GM10248 (cell line): ENCODE results near the gene CIDEC.
"Not testable (repeated sequence)": the region's sequence is repeated elsewhere in the genome, so short reads cannot be mapped to it uniquely, and the experiment has no call there.

Experiments used
- CTCF ChIA-PET: fragments of 300-600 bp; sonication (Branson Sonifier 250); formaldehyde crosslinking; extraction: SDS; loops from one replicate; lab custom pipeline; 2021; ENCODE audit warnings: antibody characterized with exemption; lab: Yijun Ruan, JAX
- POLR2A ChIA-PET: fragments of 350-650 bp; sonication (Branson Sonifier 250); formaldehyde crosslinking; extraction: SDS; loops from one replicate; lab custom pipeline; 2020; ENCODE audit warnings: antibody characterized with exemption; lab: Yijun Ruan, JAX
- DNase-seq: peaks from one replicate; pipeline ENCODE4 v3.0.0; 2012; ENCODE audit errors: extremely low spot score
- CTCF ChIP-seq: IDR thresholded peaks from 2 replicates; pipeline ENCODE4 v1.5.1; 2012; ENCODE audit warnings: mild to moderate bottlenecking, low read depth; ENCODE audit errors: extremely low read depth, missing control alignments, control extremely low read depth

The CIDEC gene

GRCh38 chr3:9897408-9898372 lies 17.6 kb upstream of the CIDEC start:
- no peak for TF ChIP-seq CTCF
- POLR2A ChIA-PET: no interaction called here
- no peak for DNase-seq
- CTCF ChIA-PET: interaction anchor here (1.0 to 1.5 kb wide), 3 partner anchors 13 to 35 kb away, joined by 3 to 4 read pairs (median 3); no protein-coding TSS in a partner anchor

- CTCF ChIA-PET: interaction anchor here (1.1 to 1.5 kb wide), 2 partner anchors 34 to 36 kb away, joined by 3 to 4 read pairs; no protein-coding TSS in a partner anchor
- DNase-seq, POLR2A ChIA-PET: not testable (repeated sequence)
Measured at GRCh38 chr3:9896755-9897407, 16.8 kb upstream of the CIDEC start.

GRCh38 chr3:9895715-9896114 lies 15.7 kb upstream of the CIDEC start:
- CTCF ChIA-PET: interaction anchor here (1.1 to 2.5 kb wide), 2 partner anchors 15 to 37 kb away, joined by 3 to 9 read pairs; partner anchors contain the start of gene CRELD1
- POLR2A ChIA-PET, DNase-seq: not testable (repeated sequence)

GRCh38 chr3:9893739-9894138 lies 13.7 kb upstream of the CIDEC start:
- CTCF ChIA-PET: interaction anchor here (1.3 to 2.5 kb wide), 4 partner anchors 8 to 39 kb away, joined by 3 to 9 read pairs (median 8); partner anchors contain the start of genes CRELD1 and IL17RE
- DNase-seq: no peak
- POLR2A ChIA-PET: interaction anchor here (0.6 to 0.7 kb wide), 3 partner anchors 11 to 32 kb away, joined by 3 to 5 read pairs (median 3); no protein-coding TSS in a partner anchor
- TF ChIP-seq CTCF: no peak

GRCh38 chr3:9891072-9891622 lies 11.1 kb upstream of the CIDEC start:
- ChIA-PET CTCF (interaction anchor here (0.8 to 2.7 kb wide), 8 partner anchors 9 to 43 kb away, joined by 3 to 12 read pairs (median 4); partner anchors contain the start of genes CIDEC and CRELD1), POLR2A (no interaction called here)
- TF ChIP-seq CTCF: no peak
- no peak for DNase-seq

GRCh38 chr3:9890249-9891071 lies 10.4 kb upstream of the CIDEC start, which contains the start of gene JAGN1:
Gene JAGN1 (plus strand): TSS chr3:9890610. CDS start chr3:9890723, 113 bp downstream.
- DNase-seq: peak; percentile 95
- no peak for TF ChIP-seq CTCF
- ChIA-PET POLR2A (no interaction called here), CTCF (interaction anchor here (0.8 to 2.7 kb wide), 6 partner anchors 10 to 43 kb away, joined by 3 to 12 read pairs (median 4); partner anchors contain the start of genes CIDEC and CRELD1)
